Omental fat pad (tissue), 4 donors: Measurements from ENCODE around the gene ACSF2. TPM values are rescaled to one million over a fixed set of nuclear protein-coding genes. Genes with fewer than 3 reads are reported as not detected.

Experiments
- ATAC-seq: fragments of 150-250 bp; one replicate; pipeline ENCODE4 v1.9.1; 2016; ENCODE audit warnings: mild to moderate bottlenecking, moderate library complexity; ENCODE audit not compliant: low FRiP score
- DNase-seq: peaks from one replicate; pipeline ENCODE4 v3.0.0-alpha.2; 2019; ENCODE audit warnings: low spot score
- total RNA-seq, 4 donors: library from RNA; depleted of rRNA; stranded (reverse); fragments of >200 nt; gene quantifications; one replicate each; pipeline ENCODE4 v1.1.0, GENCODE V29; 2016
- TF ChIP-seq, protein P1 (sequence below), 3 donors: fragments of 450-650 bp; IDR thresholded peaks; one replicate each; pipeline ENCODE4 v1.5.1; 2016 to 2017; ENCODE audit warnings: antibody characterized with exemption in 3 of 3, mild to moderate bottlenecking in 3 of 3, moderate library complexity in 2 of 3

ACSF2 gene, protein sequence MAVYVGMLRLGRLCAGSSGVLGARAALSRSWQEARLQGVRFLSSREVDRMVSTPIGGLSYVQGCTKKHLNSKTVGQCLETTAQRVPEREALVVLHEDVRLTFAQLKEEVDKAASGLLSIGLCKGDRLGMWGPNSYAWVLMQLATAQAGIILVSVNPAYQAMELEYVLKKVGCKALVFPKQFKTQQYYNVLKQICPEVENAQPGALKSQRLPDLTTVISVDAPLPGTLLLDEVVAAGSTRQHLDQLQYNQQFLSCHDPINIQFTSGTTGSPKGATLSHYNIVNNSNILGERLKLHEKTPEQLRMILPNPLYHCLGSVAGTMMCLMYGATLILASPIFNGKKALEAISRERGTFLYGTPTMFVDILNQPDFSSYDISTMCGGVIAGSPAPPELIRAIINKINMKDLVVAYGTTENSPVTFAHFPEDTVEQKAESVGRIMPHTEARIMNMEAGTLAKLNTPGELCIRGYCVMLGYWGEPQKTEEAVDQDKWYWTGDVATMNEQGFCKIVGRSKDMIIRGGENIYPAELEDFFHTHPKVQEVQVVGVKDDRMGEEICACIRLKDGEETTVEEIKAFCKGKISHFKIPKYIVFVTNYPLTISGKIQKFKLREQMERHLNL
- total RNA-seq = 100 to 1,000 TPM in 1 of 4 donors, 10 to 100 TPM in 3; 36.6 to 140 (median 65.3) TPM

DNA sequence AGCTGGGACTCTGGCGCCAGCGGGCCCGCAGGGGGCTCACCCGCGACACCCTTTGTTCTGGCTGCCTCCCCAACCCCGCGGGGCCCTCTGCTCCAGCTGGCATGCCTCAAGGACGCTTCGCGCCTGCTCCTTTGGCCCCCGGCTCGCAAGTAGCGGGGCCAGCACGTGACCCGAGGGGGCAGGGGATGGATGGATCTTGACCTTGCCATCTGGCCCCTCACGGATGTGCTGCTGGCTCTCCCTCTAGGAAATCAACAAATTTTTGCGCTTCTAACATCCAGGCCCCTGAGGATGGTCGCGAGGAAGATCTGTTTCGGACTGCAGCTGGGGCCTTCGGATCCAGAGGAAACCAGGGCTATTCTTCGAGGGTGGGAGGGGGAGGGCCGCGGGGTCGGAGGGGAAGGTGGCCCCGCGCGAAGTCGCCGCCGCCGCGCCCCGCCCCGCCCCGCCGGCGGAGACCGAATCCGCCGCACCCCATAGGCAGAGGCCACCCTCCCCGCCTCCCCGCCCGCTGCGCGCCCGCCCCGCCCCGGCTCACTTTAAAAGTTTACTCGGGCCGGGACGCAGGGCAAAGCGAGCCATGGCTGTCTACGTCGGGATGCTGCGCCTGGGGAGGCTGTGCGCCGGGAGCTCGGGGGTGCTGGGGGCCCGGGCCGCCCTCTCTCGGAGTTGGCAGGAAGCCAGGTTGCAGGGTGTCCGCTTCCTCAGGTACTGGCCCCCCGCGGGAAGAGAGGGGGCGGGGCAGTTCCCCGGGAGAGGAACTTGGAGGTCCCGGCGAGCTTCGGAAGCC lies at the start of gene ACSF2:
Gene ACSF2, plus strand, starts transcription at position 537 of the 790 bp plus-strand sequence. Its CDS starts 44 bp downstream, at position 581.
- TF ChIP-seq, protein P1, sequence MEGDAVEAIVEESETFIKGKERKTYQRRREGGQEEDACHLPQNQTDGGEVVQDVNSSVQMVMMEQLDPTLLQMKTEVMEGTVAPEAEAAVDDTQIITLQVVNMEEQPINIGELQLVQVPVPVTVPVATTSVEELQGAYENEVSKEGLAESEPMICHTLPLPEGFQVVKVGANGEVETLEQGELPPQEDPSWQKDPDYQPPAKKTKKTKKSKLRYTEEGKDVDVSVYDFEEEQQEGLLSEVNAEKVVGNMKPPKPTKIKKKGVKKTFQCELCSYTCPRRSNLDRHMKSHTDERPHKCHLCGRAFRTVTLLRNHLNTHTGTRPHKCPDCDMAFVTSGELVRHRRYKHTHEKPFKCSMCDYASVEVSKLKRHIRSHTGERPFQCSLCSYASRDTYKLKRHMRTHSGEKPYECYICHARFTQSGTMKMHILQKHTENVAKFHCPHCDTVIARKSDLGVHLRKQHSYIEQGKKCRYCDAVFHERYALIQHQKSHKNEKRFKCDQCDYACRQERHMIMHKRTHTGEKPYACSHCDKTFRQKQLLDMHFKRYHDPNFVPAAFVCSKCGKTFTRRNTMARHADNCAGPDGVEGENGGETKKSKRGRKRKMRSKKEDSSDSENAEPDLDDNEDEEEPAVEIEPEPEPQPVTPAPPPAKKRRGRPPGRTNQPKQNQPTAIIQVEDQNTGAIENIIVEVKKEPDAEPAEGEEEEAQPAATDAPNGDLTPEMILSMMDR (IDR thresholded peaks at IDR 0.05) = no peak
- ATAC-seq = peak; percentile 45
- peak; percentile 39 for DNase-seq

DNA sequence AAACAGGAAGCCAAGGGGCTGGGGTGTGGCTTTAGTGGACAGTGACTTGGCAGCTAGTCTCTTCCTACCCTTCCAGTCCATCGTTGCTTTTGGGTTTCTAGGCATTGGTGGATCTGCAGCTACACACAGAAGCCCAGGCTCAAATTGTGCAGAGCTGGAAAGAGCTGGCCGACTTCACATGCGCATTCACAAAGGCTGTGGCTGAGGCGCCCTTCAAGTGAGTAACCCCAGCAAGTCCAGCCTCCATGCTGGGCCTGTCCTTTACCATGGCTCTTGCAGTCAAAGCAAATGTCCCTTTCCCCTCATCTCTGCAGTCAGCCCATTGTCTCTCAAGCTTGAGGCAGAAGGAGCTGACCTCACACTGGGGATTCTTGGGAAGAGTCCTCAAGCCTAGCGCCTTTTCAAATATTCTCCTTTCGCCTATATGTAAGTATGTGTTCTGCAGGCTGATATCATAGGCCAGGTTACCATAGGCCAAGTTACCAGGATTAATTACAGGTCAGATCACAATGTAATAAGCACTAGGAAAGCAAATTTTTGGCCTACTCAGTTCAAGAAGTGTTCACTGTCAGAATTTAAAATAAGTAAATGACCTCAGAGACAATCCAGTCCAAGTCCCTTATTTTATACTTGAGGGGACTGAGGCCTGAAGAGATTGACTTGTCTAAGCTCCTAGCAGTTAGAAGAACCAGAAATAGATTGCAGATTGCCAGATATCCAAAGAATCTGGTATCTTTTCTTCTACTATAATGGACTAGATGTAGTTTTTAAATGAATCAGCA lies 46.5 kb upstream of the ACSF2 start:
- ATAC-seq = no peak
- TF ChIP-seq, protein P1 (IDR thresholded peaks at IDR 0.05) = no peak
- DNase-seq = no peak

DNA sequence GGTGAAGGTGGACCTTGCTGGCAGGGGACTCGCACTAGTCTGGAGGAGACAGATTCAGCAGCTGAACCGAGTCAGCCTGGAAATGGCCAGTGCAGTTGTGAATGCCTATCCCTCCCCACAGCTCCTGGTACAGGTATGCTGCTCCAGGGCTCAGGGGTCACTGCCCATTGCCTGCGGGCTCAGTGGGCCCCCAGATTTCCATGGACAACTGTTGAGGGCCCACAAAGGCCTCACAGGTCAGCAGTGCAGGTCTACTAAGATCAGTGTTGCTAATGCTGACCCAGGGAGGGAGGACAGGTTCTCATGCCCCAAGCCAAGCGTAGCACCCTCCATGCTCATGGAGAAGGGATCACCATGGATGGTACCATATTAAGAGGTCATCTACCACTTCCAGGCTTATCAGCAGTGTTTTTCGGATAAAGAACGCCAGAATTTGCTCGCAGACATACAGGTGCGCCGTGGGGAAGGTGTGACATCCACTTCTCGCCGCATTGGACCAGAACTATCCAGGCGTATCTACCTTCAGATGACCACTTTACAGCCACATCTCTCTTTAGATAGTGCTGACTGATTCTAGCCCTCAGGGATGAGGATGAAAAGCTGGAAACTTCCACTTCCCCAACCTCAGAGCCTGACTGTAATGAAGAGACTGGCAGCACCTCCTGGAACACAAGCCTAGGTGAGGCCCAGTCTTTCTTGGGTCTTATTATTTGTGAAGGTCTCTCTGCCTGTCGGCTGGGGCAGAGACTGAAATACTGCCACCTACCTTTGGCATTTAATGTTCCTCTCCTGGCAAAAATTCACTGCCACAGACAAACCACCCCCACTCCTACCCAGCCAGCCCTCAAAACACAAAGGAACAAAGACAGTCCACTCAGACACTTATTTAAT lies 45.4 kb upstream of the ACSF2 start:
- DNase-seq (no peak), ATAC-seq (no peak)
- TF ChIP-seq, protein P1 (IDR thresholded peaks at IDR 0.05) = no peak

DNA sequence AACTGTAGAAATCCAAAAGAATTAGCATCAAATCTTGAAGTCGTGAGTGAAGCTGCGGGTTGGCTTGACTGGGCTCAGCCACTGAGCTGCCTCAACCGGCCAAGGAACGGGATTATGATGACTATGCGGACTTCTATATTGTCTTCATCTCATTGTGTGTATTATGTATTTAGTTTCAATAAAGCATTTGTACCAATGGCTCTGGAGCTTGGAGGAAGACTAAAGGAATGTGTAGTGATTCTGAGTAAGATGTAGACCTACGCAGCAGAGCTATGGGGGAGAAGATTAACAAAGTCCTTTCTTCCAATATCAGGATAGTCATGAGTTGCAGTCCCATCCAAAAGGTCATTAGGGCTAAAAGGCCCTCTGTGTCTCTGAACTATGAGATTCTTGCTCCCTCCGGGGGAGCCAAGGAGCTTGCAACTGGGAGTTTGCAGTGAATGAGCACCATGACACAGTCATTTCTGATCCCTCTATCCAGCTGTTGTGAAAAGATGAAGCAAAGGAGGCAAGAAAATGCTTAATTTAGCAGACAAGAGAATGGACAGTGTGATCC lies 44.7 kb upstream of the ACSF2 start:
- DNase-seq (no peak), ATAC-seq (no peak)
- TF ChIP-seq, protein P1 (IDR thresholded peaks at IDR 0.05) = no peak

DNA sequence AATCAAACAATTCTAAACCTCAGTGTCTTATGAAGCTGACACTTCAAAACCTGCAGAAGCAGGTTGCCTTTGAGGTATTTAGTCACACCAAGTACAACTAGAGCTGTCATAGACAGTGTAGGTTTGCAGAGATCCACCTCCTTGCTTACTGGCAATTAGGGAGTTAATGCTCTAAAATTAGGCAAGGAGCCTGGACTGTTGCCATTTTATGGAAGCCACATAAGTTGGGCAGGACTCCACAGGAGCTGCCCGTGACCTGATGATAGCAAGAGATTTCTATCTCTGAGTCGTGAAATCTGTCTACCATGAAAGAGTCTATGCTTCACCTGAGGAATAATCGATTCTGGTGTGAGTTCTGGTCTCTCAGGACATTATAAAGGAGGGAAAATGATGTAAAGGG lies 44.1 kb upstream of the ACSF2 start:
- no peak for ATAC-seq
- DNase-seq = no peak
- TF ChIP-seq, protein P1 (IDR thresholded peaks at IDR 0.05) = no peak
